OCI-LY7 (cell line): ENCODE measurements around the gene CSNK1G1.

ENCODE experiments used
- EZH2phosphoT487 ChIP-seq: fragments of 200-600 bp; sonication (generic); IDR thresholded peaks from 2 replicates; pipeline ENCODE4 v1.6.1; 2018; ENCODE audit warnings: low read depth, borderline replicate concordance, mild to moderate bottlenecking, mixed run types, antibody characterized with exemption, low read length, moderate library complexity, mixed read lengths
- TF ChIP-seq, protein P1 (sequence below): fragments of 200-600 bp; sonication (generic); conservative IDR thresholded peaks from 2 replicates; pipeline ENCODE4 v1.5.1; 2014; ENCODE audit warnings: mild to moderate bottlenecking, antibody characterized with exemption, low read length, moderate library complexity, mixed read lengths

GRCh38 chr15:64343222-64343621, 12.8 kb downstream of the CSNK1G1 start:
- TF ChIP-seq, protein P1, sequence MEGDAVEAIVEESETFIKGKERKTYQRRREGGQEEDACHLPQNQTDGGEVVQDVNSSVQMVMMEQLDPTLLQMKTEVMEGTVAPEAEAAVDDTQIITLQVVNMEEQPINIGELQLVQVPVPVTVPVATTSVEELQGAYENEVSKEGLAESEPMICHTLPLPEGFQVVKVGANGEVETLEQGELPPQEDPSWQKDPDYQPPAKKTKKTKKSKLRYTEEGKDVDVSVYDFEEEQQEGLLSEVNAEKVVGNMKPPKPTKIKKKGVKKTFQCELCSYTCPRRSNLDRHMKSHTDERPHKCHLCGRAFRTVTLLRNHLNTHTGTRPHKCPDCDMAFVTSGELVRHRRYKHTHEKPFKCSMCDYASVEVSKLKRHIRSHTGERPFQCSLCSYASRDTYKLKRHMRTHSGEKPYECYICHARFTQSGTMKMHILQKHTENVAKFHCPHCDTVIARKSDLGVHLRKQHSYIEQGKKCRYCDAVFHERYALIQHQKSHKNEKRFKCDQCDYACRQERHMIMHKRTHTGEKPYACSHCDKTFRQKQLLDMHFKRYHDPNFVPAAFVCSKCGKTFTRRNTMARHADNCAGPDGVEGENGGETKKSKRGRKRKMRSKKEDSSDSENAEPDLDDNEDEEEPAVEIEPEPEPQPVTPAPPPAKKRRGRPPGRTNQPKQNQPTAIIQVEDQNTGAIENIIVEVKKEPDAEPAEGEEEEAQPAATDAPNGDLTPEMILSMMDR = no peak
- TF ChIP-seq EZH2phosphoT487 = no peak
